Right lobe of liver (tissue), 4 donors: ENCODE results near the gene EPS8.

ENCODE experiments used
- POLR2A ChIP-seq: fragments of 450-650 bp; IDR thresholded peaks from one replicate; pipeline ENCODE4 v1.6.1; 2017; ENCODE audit warnings: antibody characterized with exemption, mild to moderate bottlenecking
- TF ChIP-seq, protein P1 (sequence below), 4 donors: fragments of 200-600 bp in 3 of 4; fragments of 450-650 bp in 1 of 4; IDR thresholded peaks; one replicate each; pipeline versions ENCODE4 v1.5.1 to v1.8.0; 2016 to 2022; ENCODE audit warnings: antibody characterized with exemption in 4 of 4, mild to moderate bottlenecking in 2 of 4
- donor health status: DM: no; HTN: no; CAD: no.
- donor health status: DM: no; HTN: no; CAD: no.
- donor health status: DM: no; HTN: yes; CAD: no.

- TF ChIP-seq, protein P1, sequence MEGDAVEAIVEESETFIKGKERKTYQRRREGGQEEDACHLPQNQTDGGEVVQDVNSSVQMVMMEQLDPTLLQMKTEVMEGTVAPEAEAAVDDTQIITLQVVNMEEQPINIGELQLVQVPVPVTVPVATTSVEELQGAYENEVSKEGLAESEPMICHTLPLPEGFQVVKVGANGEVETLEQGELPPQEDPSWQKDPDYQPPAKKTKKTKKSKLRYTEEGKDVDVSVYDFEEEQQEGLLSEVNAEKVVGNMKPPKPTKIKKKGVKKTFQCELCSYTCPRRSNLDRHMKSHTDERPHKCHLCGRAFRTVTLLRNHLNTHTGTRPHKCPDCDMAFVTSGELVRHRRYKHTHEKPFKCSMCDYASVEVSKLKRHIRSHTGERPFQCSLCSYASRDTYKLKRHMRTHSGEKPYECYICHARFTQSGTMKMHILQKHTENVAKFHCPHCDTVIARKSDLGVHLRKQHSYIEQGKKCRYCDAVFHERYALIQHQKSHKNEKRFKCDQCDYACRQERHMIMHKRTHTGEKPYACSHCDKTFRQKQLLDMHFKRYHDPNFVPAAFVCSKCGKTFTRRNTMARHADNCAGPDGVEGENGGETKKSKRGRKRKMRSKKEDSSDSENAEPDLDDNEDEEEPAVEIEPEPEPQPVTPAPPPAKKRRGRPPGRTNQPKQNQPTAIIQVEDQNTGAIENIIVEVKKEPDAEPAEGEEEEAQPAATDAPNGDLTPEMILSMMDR (IDR thresholded peaks at IDR 0.05) = no peak
- TF ChIP-seq POLR2A = no peak
Measured at GRCh38 chr12:15811214-15812127, 22.3 kb upstream of the EPS8 start.
